Spleen (tissue), 3 donors: ENCODE measurements around the gene SPINK2.

ENCODE experiments used
- POLR2A ChIP-seq, 3 donors: fragments of 450-650 bp; IDR thresholded peaks; one replicate each; pipeline ENCODE4 v1.5.1; 2017; ENCODE audit warnings: antibody characterized with exemption in 3 of 3, mild to moderate bottlenecking in 1 of 3
- POLR2AphosphoS5 ChIP-seq, 3 donors: sonication (generic); formaldehyde crosslinking; IDR thresholded peaks; one replicate each; pipeline ENCODE4 v1.5.1; 2017; ENCODE audit warnings: antibody characterized with exemption in 3 of 3

DNA sequence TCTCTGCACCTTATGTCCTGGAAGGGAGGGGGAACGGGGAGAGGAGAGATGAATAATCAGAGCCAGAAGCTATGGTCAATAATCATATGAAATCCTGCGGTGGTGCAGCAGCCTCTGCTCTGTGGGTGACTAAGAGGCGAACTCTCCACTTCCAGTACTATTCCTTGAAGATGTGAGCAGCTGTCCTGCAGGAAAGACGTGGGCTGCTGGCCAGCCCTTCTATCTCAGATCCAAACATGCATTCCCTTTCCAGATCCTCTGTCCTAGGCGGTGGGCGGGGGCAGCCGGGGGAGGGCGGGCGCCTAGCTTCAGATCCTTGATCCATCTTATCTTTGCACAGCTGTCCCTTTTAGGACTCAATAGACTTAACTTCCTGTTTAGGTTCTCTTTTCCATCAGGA is 34.5 kb downstream of the SPINK2 start:
- TF ChIP-seq POLR2AphosphoS5 (IDR thresholded peaks at IDR 0.05) (no peak), POLR2A (IDR thresholded peaks at IDR 0.05) (no peak)
